KMS-11 (cell line): ENCODE measurements around the gene CD300H.

Experiments used
- H2AFZ ChIP-seq: fragments of 200-600 bp; sonication (generic); 2 replicates; pipeline ENCODE4 v1.6.1; 2016; ENCODE audit warnings: antibody characterized with exemption, mixed run types, low read depth
- H3K27ac ChIP-seq: fragments of 200-600 bp; sonication (generic); 2 replicates; pipeline ENCODE4 v1.6.1; 2016; ENCODE audit warnings: mild to moderate bottlenecking, mixed run types
- H3K27me3 ChIP-seq: fragments of 200-600 bp; sonication (generic); 2 replicates; pipeline ENCODE4 v1.6.1; 2017; ENCODE audit warnings: mild to moderate bottlenecking, low read depth, mixed run types, moderate library complexity; ENCODE audit not compliant: insufficient read depth
- H3K36me3 ChIP-seq: fragments of 200-600 bp; sonication (generic); 2 replicates; pipeline ENCODE4 v1.6.1; 2017; ENCODE audit warnings: mild to moderate bottlenecking, mixed run types; ENCODE audit not compliant: insufficient read depth
- H3K4me1 ChIP-seq: fragments of 200-600 bp; sonication (generic); 2 replicates; pipeline ENCODE4 v1.6.1; 2016; ENCODE audit warnings: mild to moderate bottlenecking, low read depth, mixed run types; ENCODE audit not compliant: poor library complexity, severe bottlenecking
- H3K4me2 ChIP-seq: fragments of 200-600 bp; sonication (generic); 2 replicates; pipeline ENCODE4 v1.7.0; 2016; ENCODE audit warnings: mild to moderate bottlenecking, mixed run types
- H3K4me3 ChIP-seq: fragments of 200-600 bp; sonication (generic); IDR thresholded peaks from 2 replicates; pipeline ENCODE4 v1.6.1; 2017; ENCODE audit warnings: low read depth, low read length, mixed read lengths; ENCODE audit not compliant: insufficient read depth
- H3K79me2 ChIP-seq: fragments of 200-600 bp; sonication (generic); 2 replicates; pipeline ENCODE4 v1.6.1; 2016; ENCODE audit warnings: low read depth, mixed run types; ENCODE audit not compliant: insufficient read depth
- H3K9ac ChIP-seq: fragments of 200-600 bp; sonication (generic); 2 replicates; pipeline ENCODE4 v1.6.1; 2016; ENCODE audit warnings: mild to moderate bottlenecking, mixed run types
- H4K20me1 ChIP-seq: fragments of 200-600 bp; sonication (generic); 2 replicates; pipeline ENCODE4 v1.6.1; 2016; ENCODE audit warnings: mild to moderate bottlenecking, mixed run types; ENCODE audit not compliant: insufficient read depth
- CTCF ChIP-seq: fragments of 200-600 bp; sonication (generic); conservative IDR thresholded peaks from 2 replicates; pipeline ENCODE4 v1.6.1; 2017; ENCODE audit warnings: low read depth, mild to moderate bottlenecking, antibody characterized with exemption, low read length, moderate library complexity, mixed read lengths

The CD300H gene

GRCh38 chr17:74604761-74605160 is 37.5 kb upstream of the CD300H start:
- Histone ChIP-seq H3K27me3 (peaks cover 91% of the 10 kb centered on the region; the same call in 1 of the 2 replicates), H3K79me2 (no peaks in the 10 kb centered on the region), H3K4me2 (no peak overlapping the region), H3K4me1 (no peaks in the 10 kb centered on the region), H2AFZ (no peak overlapping the region), H4K20me1 (no peaks in the 10 kb centered on the region), H3K36me3 (no peaks in the 10 kb centered on the region), H3K9ac (no peak overlapping the region), H3K4me3 (no peak overlapping the region), H3K27ac (no peak overlapping the region)
- TF ChIP-seq CTCF, result no peak

GRCh38 chr17:74604200-74604599 is 36.9 kb upstream of the CD300H start:
- Histone ChIP-seq H3K4me3 (no peak overlapping the region), H3K4me2 (no peak overlapping the region), H4K20me1 (no peaks in the 10 kb centered on the region), H3K27ac (no peak overlapping the region), H3K79me2 (no peaks in the 10 kb centered on the region), H3K4me1 (no peaks in the 10 kb centered on the region), H3K9ac (no peak overlapping the region), H3K27me3 (peaks cover 92% of the 10 kb centered on the region; the same call in 1 of the 2 replicates), H3K36me3 (no peaks in the 10 kb centered on the region), H2AFZ (no peak overlapping the region)
- no peak for TF ChIP-seq CTCF

GRCh38 chr17:74603746-74604145 is 36.4 kb upstream of the CD300H start:
- Histone ChIP-seq H3K27me3 (peaks cover 90% of the 10 kb centered on the region; the same call in 1 of the 2 replicates), H3K9ac (no peak overlapping the region), H4K20me1 (no peaks in the 10 kb centered on the region), H3K4me1 (no peaks in the 10 kb centered on the region), H3K4me3 (no peak overlapping the region), H3K27ac (no peak overlapping the region), H2AFZ (no peak overlapping the region), H3K36me3 (no peaks in the 10 kb centered on the region), H3K79me2 (no peaks in the 10 kb centered on the region), H3K4me2 (no peak overlapping the region)
- TF ChIP-seq CTCF, result no peak

- Histone ChIP-seq H4K20me1 (no peaks in the 10 kb centered on the region), H3K79me2 (no peaks in the 10 kb centered on the region), H3K4me1 (no peaks in the 10 kb centered on the region), H3K27ac (no peak overlapping the region), H2AFZ (no peak overlapping the region), H3K9ac (no peak overlapping the region), H3K27me3 (peaks cover 94% of the 10 kb centered on the region; the same call in 1 of the 2 replicates), H3K4me2 (no peak overlapping the region), H3K4me3 (no peak overlapping the region), H3K36me3 (no peaks in the 10 kb centered on the region)
- no peak for TF ChIP-seq CTCF
Measured at GRCh38 chr17:74603037-74603635, 35.8 kb upstream of the CD300H start.
